22Rv1 (cell line): ENCODE results near the gene CHERP.
A peak's percentile ranks its signal among the peaks of the same experiment; 100 is the strongest.

Experiments
- H3K27ac ChIP-seq: fragments of 450-650 bp; 2 replicates; pipeline ENCODE4 v1.5.1; 2017
- CTCF ChIP-seq: fragments of 450-650 bp; IDR thresholded peaks from 2 replicates; pipeline ENCODE4 v1.5.1; 2017; ENCODE audit warnings: mild to moderate bottlenecking
- ZFX ChIP-seq: fragments of 450-650 bp; IDR thresholded peaks from 2 replicates; pipeline ENCODE4 v1.6.1; 2017; ENCODE audit warnings: antibody characterized with exemption, borderline replicate concordance

The CHERP gene

GRCh38 chr19:16535381-16535780, 6.9 kb downstream of the CHERP start:
- H3K27ac ChIP-seq, result no peak overlapping the region
- TF ChIP-seq ZFX, result no peak
- no peak for TF ChIP-seq CTCF

GRCh38 chr19:16532440-16533234, 9.6 kb downstream of the CHERP start:
- no peak for TF ChIP-seq CTCF
- no peak for TF ChIP-seq ZFX
- no peak overlapping the region for H3K27ac ChIP-seq

- H3K27ac ChIP-seq, result no peak overlapping the region
- TF ChIP-seq ZFX, result no peak
- TF ChIP-seq CTCF, result no peak
Measured at GRCh38 chr19:16531380-16531669, 10.9 kb downstream of the CHERP start.

GRCh38 chr19:16530540-16531379, 11.5 kb downstream of the CHERP start:
- no peak overlapping the region for H3K27ac ChIP-seq
- TF ChIP-seq ZFX (no peak), CTCF (no peak)

- H3K27ac ChIP-seq, result no peak overlapping the region
- TF ChIP-seq ZFX (no peak), CTCF (no peak)
Measured at GRCh38 chr19:16529466-16530144, 12.6 kb downstream of the CHERP start.

- no peak overlapping the region for H3K27ac ChIP-seq
- peak; percentile 69 for TF ChIP-seq CTCF
- TF ChIP-seq ZFX, result no peak
Measured at GRCh38 chr19:16527971-16528521, 14.2 kb downstream of the CHERP start.
